ENCODE measurements around the gene MRPL55. TPM values are rescaled to one million over a fixed set of nuclear protein-coding genes. Genes with fewer than 3 reads are reported as not detected.

Gene MRPL55
- total RNA-seq: 34.5 and 51.4 TPM in 2 replicates

DNA sequence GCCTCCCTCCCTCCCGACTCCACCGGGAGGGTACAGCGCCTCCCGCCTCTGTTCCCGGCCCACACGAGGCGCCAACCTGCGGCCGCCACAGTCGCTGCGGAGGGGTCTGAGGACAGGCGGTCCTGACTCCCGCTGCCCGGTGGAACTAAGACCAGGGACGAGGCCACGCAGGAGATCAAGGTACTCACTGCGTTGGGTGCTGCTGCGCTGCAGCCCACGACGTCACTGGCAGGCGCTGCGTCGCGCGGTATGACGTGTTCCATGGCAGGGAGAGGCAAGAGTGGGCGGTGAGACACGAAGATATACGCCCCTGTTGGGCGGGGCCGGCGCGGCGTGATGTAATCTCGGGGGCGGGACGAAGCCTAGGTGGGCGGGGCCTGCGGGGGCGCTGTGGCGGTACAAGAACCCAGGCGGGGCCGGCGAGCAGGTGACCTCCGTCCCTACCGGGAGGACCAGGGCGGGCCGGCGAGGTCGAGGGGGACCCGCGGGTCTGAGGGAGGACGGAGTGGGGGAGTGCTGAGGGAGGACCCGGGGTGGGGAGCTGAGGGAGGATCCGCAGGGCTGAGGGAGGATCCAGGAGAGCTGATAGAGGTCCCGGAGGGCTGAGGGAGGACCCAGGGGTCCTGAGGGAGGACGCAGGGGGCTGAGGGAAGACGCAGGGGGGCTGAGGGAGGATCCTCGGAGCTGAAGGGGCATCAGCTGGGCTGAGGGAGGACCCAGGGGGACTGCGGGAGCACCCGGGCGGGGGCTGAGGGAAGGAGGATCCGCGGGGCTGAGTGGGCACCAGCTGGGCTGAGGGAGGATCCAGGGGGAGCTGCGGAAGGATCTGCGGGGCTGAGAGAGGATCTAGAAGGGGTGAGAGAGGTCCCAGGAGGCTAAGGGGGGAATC lies at the start of gene MRPL55:
Gene MRPL55, minus strand, starts transcription at position 227 of the 889 bp plus-strand sequence. CDS start 1,039 bp downstream, outside the sequence.
- Histone ChIP-seq H4K20me1 (ENCODE audit: insufficient read depth, low read length) (no peaks in the 10 kb centered on the region), H3K4me1 (ENCODE audit: insufficient read depth, low read length) (peaks cover 16% of the 10 kb centered on the region), H2AFZ (ENCODE audit: low read length) (peak within 1 kb of the TSS; percentile 98), H3K27ac (ENCODE audit: low read depth, low read length) (peak within 1 kb of the TSS; percentile 94), H3K4me3 (ENCODE audit: insufficient read depth, low read length) (peak within 1 kb of the TSS; percentile 100), H3K4me2 (ENCODE audit: insufficient read depth, low read length) (peak within 1 kb of the TSS; percentile 97), H3K36me3 (ENCODE audit: insufficient read depth, low read length) (peaks cover 14% of the 10 kb centered on the region), H3K9me3 (ENCODE audit: low read depth, low read length) (no peaks in the 10 kb centered on the region), H3K27me3 (ENCODE audit: insufficient read depth, low read length) (no peaks in the 10 kb centered on the region), H3K79me2 (ENCODE audit: insufficient read depth, low read length) (peaks cover 31% of the 10 kb centered on the region)
- peak; percentile 99 for DNase-seq (ENCODE audit: insufficient read length, low spot score, missing footprints)
- TF ChIP-seq, protein P1, sequence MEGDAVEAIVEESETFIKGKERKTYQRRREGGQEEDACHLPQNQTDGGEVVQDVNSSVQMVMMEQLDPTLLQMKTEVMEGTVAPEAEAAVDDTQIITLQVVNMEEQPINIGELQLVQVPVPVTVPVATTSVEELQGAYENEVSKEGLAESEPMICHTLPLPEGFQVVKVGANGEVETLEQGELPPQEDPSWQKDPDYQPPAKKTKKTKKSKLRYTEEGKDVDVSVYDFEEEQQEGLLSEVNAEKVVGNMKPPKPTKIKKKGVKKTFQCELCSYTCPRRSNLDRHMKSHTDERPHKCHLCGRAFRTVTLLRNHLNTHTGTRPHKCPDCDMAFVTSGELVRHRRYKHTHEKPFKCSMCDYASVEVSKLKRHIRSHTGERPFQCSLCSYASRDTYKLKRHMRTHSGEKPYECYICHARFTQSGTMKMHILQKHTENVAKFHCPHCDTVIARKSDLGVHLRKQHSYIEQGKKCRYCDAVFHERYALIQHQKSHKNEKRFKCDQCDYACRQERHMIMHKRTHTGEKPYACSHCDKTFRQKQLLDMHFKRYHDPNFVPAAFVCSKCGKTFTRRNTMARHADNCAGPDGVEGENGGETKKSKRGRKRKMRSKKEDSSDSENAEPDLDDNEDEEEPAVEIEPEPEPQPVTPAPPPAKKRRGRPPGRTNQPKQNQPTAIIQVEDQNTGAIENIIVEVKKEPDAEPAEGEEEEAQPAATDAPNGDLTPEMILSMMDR (IDR thresholded peaks at IDR 0.05; ENCODE audit: extremely low read depth, low read depth, low read length): no peak

- TF ChIP-seq, protein P1 (IDR thresholded peaks at IDR 0.05; ENCODE audit: extremely low read depth, low read depth, low read length): no peak
- peaks cover 11% of the 10 kb centered on the region for H3K4me1 ChIP-seq (ENCODE audit: insufficient read depth, low read length)
- peaks cover 24% of the 10 kb centered on the region for H4K20me1 ChIP-seq (ENCODE audit: insufficient read depth, low read length)
- H3K4me2 ChIP-seq (ENCODE audit: insufficient read depth, low read length): no peak overlapping the region
- peak; percentile 80 for DNase-seq (ENCODE audit: insufficient read length, low spot score, missing footprints)
- H2AFZ ChIP-seq (ENCODE audit: low read length): no peak overlapping the region
- no peaks in the 10 kb centered on the region for H3K9me3 ChIP-seq (ENCODE audit: low read depth, low read length)
- H3K36me3 ChIP-seq (ENCODE audit: insufficient read depth, low read length): no peaks in the 10 kb centered on the region
- H3K27ac ChIP-seq (ENCODE audit: low read depth, low read length): no peak overlapping the region
- peaks cover 13% of the 10 kb centered on the region for H3K27me3 ChIP-seq (ENCODE audit: insufficient read depth, low read length)
- H3K4me3 ChIP-seq (ENCODE audit: insufficient read depth, low read length): no peak overlapping the region
- H3K79me2 ChIP-seq (ENCODE audit: insufficient read depth, low read length): no peaks in the 10 kb centered on the region
Observed at GRCh38 chr1:228158151-228159007, 49.3 kb upstream of the MRPL55 start.

DNA sequence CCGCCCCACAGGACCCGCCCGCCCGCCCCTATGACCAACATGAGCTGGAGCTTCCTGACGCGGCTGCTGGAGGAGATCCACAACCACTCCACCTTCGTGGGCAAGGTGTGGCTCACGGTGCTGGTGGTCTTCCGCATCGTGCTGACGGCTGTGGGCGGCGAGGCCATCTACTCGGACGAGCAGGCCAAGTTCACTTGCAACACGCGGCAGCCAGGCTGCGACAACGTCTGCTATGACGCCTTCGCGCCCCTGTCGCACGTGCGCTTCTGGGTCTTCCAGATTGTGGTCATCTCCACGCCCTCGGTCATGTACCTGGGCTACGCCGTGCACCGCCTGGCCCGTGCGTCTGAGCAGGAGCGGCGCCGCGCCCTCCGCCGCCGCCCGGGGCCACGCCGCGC lies 48.6 kb upstream of the MRPL55 start:
- no peak overlapping the region for H2AFZ ChIP-seq (ENCODE audit: low read length)
- TF ChIP-seq, protein P1 (IDR thresholded peaks at IDR 0.05; ENCODE audit: extremely low read depth, low read depth, low read length): no peak
- H3K36me3 ChIP-seq (ENCODE audit: insufficient read depth, low read length): no peaks in the 10 kb centered on the region
- peaks cover 24% of the 10 kb centered on the region for H4K20me1 ChIP-seq (ENCODE audit: insufficient read depth, low read length)
- DNase-seq (ENCODE audit: insufficient read length, low spot score, missing footprints): peak; percentile 47
- H3K4me3 ChIP-seq (ENCODE audit: insufficient read depth, low read length): no peak overlapping the region
- H3K9me3 ChIP-seq (ENCODE audit: low read depth, low read length): no peaks in the 10 kb centered on the region
- H3K27me3 ChIP-seq (ENCODE audit: insufficient read depth, low read length): peaks cover 13% of the 10 kb centered on the region
- no peak overlapping the region for H3K4me2 ChIP-seq (ENCODE audit: insufficient read depth, low read length)
- H3K79me2 ChIP-seq (ENCODE audit: insufficient read depth, low read length): no peaks in the 10 kb centered on the region
- no peak overlapping the region for H3K27ac ChIP-seq (ENCODE audit: low read depth, low read length)
- peaks cover 7% of the 10 kb centered on the region for H3K4me1 ChIP-seq (ENCODE audit: insufficient read depth, low read length)

Measured in osteoblast (primary cell).